Right ventricle myocardium inferior (tissue), 1 donor: ENCODE results near the gene TMEM108. TPM values are rescaled to one million over a fixed set of nuclear protein-coding genes. Genes with fewer than 3 reads are reported as not detected.
A peak's percentile ranks its signal among the peaks of the same experiment; 100 is the strongest.

Source experiments
- ATAC-seq: fragments of 200-7000 bp; cut with Tn5 transposase; one replicate; pipeline ENCODE4 v1.9.1; 2020; ENCODE audit warnings: mild to moderate bottlenecking, moderate library complexity
- DNase-seq: peaks from one replicate; pipeline ENCODE4 v3.0.0; 2021; ENCODE audit errors: missing footprints
- intact Hi-C: fragments of 100-400 bp; cut with DNase I; formaldehyde crosslinking; loops from one replicate; pipeline ENCODE4 v1.11.0; 2022
- total RNA-seq: library from RNA; stranded (reverse); fragmentation: NEBNext Ultra II Directional; extraction: Animal tissue kit (Norgen Biotek cat#: 25700); gene quantifications from one replicate; pipeline ENCODE4 v1.2.1, GENCODE V29; 2021
- donor health status: DM: no; HTN: yes; CAD: no; lungs with severe emphysema.

The TMEM108 gene
- total RNA-seq, 1 donor from 2014 or later: 2.2 TPM

DNA sequence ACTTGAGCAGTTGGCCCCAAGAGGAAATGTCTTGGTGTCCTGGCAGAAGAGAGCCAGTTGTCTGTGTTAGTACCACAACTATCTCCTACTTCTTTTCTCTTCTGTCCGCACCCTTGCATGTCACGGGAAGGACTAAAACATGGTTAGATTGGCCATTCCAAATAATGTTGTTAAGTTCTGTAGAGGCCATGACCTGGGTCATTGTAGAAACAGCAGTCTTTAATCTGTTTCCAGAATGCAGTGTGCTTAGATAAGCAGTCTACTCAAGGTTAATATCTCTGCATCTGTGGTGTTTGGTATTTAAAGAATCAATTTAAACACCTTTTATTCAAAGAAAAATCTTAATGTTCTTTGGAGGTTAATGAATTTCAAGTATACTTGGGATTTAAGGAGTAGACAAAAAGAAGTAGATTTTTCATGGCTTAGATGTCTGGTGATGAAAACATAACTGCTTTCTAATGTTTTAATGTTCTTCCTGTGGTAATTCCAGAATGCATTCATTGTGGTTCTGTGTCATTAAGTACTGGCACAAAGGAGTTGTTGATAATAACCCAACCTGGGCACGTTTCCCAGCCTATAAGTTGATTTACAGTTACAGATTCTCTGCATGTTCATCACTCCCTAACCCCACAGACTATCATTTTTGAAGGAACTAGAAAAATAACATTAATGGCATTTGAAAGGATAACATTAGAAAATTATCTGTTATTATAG lies 58.9 kb downstream of the TMEM108 start:
- no peak for ATAC-seq
- DNase-seq: no peak
- intact Hi-C loops: no loop called here

DNA sequence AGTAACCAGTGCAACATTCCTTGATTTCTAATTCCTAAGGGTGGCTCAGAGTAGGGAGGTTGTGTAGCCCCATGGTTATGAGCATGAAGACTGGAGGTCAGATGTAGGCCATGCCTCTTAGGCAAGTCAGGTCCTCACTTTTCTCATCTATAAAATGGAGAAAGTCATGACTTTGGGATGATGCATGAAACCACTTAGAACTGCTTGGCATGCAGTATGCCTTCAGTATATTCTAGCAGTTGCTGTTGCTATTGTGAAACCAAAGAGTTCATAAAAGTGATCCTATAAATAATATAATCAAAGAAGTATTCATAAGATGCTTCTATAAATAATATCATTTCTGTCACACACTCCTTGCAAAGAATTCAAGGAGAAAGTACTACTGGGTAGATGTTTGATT lies 65.5 kb downstream of the TMEM108 start:
- no peak for ATAC-seq
- DNase-seq: no peak
- intact Hi-C loops: no loop called here

DNA sequence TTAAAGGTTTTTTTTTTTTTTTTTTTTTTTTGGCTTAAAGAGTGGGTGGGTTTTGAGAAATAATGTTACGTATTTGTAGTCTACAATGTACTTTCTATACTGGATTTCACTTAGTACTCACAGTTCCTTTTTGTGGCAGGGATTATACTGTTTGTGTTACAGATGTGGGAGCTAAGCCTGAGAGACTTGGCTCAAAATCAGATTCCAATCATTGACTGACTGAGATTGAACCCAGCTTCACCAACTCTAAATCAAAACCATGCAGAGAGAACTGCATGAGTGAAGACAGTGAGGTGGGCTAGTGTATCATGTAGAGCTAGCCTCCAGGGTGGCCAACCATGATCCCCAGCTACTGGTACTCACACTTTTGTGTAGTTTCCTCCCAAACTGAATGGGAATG lies 68.0 kb downstream of the TMEM108 start:
- DNase-seq: no peak
- intact Hi-C loops: no loop called here
- ATAC-seq: peak; percentile 72

DNA sequence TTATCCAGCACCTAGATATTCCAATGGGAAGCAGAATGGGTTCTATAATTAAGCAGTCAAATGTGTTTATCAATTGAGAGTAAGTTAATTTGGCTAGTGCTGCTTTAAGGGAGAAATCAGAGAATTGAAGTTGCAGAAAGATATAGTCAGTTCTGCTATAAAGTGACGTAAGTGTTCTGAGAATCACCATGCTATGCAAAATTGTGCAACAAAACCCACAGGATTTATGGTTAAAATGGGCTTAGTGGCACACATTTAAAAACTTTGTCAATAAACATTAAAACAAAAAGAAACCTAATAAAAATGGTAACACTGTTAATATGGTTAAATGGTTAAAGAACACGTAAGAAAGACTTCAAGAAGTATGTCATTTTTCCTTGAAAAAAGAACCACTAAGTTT lies 74.5 kb downstream of the TMEM108 start:
- no peak for ATAC-seq
- no peak for DNase-seq
- intact Hi-C loops: no loop called here

DNA sequence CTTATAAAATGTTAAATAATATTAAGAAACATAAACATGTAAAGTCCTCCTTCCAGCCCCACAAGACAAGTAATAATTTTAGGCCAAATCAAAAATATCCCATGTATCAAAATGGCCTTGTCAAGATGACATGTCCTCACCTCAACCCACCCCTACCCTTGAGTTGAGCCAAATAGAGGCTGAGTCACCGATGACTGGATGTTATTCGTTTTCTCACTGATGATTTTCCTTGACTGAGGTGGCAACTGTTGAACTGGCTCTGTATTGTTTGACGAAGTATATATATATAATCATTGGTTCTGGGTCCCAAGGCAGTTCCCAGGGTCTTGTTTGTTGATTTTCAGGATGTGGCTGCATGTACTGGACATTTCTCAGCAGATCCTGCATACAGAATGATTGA lies 75.3 kb downstream of the TMEM108 start:
- no peak for DNase-seq
- ATAC-seq: no peak
- intact Hi-C loops: no loop called here

DNA sequence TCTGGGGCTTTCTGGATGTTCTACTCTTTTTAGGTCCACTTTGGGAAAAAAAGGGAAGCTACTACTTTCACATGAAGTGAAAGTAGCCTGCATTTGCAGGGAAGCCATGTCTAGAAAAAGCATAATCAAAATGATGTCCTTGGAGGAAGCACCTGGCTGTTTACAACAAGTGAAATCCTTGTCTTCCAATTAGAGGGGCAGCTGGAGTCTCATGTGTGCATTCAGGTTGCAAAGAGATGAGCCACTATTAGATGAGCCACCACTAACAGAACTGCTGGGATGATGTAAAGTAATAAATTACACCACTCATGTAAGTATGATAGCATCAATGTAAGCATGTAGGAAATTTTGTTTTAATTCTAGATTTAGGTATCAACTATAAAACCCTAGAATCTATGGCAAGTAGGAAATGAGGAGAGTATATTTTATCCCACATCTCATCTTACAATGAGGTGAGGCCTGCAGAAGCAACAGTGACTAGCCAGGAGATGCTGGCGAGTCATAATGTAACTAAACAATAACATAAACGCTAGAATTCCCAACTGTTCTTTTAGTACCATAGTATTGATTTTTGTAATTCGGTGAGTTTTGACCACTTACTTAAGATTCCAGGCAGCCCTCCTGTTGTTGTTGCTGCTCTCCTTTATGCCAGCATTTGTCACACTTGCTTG lies 75.9 kb downstream of the TMEM108 start:
- intact Hi-C loops: no loop called here
- DNase-seq: no peak
- ATAC-seq: no peak

DNA sequence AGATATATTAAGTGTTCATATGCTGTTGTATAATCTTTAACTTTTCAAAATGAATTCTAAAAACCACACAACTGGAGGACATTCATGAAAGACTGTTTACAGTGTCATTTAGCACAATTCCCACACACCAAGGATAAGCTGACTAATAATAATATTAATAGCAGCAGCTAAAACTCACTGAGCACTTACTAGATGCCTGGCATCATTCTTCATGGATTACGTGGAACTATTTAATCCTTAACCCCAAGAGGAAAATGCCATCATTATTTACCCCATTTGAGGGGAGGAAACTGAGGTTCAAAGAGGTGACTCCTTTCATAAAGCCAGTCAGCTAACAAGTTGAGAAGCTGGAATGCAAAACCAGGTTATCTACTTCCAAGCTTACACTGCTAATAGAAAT lies 77.0 kb downstream of the TMEM108 start:
- ATAC-seq: no peak
- intact Hi-C loops: no loop called here
- DNase-seq: no peak

DNA sequence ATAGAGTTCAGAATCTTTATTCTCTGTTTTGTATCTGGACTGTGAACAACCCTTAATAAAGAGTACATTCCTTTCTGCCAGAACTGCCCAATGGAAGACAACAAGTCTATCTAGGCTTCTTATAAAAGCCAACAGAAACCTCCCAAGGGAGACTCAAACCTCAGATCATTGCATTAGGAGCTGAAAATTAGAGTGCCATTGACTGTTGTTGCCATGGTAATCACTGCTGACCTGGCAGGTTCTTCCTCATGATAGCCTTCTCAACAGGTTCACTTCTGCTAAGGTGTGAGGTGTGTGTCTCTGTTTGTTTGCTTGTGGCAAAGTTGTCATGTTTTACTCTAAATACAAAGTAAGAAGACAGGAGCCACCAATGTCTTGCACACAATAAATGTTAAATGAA lies 79.2 kb downstream of the TMEM108 start:
- DNase-seq (no peak), ATAC-seq (no peak)
- intact Hi-C loops: no loop called here

DNA sequence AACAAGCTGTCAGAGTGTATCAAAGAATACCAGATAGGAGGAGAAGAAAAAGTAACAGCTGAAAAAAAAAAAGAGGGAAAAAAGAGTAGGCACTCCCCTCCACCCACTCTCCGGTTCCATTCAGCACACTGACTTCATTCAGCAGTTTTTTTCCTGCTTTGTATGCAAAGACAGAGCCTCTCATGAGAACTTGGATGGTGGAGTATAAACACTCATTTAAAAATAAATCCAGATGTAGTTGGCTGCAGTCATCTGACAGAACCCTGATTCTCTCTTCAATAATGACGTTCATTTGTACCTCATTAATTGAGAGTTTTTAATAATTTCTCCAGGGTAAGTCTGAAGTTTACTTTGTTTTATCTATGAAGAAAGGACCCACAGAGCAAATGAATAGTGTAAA lies 81.0 kb downstream of the TMEM108 start:
- DNase-seq (no peak), ATAC-seq (no peak)
- intact Hi-C loops: no loop called here

DNA sequence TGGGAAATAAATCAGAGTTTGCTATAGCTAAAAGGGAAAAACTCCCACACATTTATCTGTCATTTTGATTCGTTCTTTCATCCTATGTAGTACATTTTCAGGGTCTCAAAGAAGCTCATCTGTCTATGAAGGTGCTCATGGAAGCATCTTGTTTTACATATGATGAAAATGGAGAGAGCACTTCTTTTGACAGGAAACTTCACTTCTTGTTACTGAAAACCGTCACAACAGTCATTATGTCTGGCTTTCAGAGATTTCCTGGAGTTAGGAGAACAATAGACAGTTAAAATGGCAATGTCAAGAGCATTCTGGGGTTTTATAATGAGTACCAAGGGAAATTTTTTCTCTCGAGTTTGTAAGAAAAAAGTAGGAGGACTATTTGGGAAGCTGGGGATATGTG lies 83.3 kb downstream of the TMEM108 start:
- ATAC-seq (no peak), DNase-seq (no peak)
- intact Hi-C loops: no loop called here

DNA sequence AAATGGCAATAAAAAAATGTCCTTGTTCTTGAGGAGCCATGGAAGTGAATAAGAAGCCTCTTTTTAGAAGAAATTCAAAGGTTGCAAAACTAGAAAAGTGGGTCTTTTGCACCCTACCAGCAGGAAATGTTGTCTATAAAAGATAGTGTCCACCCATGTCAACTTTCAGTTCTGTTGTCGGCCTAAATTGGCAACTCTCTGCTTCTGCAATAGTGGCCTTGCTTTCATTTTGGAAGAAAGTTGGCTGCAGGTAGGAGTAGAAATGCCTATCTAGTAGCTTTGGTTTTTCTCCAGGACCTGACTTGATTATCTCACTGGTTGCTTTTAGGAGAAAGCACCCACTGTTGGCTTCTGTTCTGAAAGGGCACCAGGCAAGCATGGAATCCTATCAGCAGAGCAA lies 85.4 kb downstream of the TMEM108 start:
- no peak for ATAC-seq
- intact Hi-C loops: no loop called here
- DNase-seq: no peak

DNA sequence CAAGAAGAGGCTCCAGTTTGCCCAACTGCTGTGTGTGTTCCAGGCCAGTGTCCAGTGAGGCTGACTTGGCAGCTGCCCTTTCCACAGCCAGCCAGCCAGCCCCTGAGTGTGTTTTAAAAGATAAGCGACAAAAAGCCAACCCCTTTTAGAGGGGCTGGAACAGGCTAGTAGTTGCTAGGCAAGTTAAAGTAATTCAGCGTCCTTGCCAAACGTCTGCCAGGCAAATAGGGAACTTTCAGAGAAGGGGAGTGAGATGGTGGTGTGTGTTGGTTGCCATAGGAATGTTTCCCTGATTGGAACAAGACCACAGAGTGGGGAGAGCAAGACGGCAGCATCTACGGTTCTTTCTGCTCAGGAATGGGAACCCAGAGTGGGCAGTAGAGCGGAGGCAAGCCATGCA lies 86.3 kb downstream of the TMEM108 start:
- intact Hi-C loops: no loop called here
- ATAC-seq: peak; percentile 85
- peak; percentile 68 for DNase-seq

DNA sequence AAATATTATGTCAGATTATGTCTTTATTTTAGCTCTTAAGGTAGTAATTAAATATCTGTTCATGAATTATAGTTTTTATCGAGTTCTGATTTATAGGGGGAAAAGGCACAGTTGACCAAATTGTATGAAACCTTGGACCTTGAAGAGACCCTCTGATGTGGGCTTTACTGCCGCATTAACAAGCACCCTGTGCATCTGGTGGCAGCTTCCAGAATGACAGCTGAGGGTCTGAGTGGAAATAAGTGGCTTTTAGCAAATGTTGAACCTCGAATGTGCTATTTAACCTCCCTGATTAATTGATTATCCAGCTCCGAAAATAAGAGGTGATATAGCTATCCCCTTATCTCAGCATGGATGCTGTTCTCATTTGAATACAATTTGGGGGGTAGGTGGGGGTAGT lies 87.0 kb downstream of the TMEM108 start:
- DNase-seq (no peak), ATAC-seq (no peak)
- intact Hi-C loops: no loop called here

DNA sequence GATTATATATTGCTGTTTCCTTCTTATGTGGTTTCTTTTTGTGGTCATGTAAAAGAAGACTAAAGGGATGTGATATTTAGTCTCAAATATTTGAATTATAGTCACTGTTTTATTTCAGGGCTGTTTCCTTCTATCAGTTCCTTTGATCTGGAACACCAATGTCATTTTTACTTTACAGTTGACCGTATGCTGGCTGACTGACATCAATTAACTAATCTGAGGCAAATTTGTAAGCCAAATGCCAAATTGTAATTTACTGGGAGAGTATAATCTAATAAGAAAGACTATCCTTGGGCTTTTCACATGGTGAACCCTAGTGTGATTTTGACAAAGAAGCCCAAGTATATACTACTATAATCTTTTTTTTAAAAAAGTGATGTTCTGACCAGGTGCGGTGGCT lies 87.6 kb downstream of the TMEM108 start:
- no peak for DNase-seq
- intact Hi-C loops: no loop called here
- ATAC-seq: no peak

DNA sequence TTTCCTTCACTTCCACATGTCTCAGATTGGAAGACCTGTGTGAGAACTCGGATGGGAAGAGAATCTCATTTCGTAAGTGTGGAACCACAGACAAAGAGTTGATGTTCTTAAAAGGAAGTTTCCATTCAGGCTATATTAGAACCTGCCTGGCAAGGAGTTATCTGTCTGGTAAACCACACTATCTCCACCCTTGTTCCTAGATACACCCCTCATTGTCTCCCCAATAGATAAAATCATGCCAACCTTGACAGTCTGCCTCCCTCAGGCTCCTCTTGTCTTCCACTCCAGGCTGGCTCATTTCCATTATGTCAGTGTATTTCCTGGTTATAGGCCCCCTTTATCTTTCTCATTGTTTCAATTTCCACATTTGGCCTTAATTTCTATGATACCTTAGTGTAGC lies 89.2 kb downstream of the TMEM108 start:
- no peak for ATAC-seq
- DNase-seq: no peak
- intact Hi-C loops: no loop called here

DNA sequence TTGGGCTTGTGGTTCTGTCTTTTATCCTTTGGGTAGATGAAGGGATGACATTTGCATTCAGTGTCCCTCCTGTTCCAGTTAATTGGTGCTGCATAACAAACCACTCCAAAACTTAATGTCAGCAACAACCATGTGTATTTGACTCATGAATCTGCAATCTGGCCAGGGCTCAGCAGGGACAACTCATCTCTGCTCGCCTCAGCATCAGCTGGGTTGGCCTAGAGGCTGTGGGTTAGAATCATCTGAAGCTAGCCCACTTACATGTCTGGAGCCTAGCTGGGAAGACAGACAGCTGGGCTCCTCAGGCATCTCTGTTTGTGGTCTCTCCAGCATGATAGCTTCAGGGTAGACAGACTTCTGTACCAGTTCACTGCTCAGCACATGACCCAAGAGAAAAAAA lies 92.0 kb downstream of the TMEM108 start:
- ATAC-seq (no peak), DNase-seq (no peak)
- intact Hi-C loops: no loop called here

DNA sequence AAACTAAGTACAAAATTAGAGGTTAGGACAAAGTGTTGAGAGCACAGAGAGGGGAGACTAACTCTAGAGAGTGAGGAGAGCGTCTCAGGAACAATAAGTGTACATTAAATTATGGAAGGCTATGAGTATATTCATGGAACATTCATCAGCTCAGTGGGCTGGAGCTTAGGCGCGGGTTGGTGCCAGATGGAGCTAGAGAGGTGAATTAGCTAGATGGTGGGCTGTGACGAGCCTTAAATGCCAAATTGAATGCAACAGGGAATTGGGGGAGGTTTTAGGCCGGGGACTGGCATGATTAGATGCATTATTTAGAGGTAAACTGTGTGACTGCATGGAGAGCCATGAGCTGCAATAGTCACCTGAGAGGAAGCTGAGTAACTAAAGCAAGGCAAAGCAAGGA lies 97.1 kb downstream of the TMEM108 start:
- DNase-seq: no peak
- intact Hi-C loops: no loop called here
- no peak for ATAC-seq

DNA sequence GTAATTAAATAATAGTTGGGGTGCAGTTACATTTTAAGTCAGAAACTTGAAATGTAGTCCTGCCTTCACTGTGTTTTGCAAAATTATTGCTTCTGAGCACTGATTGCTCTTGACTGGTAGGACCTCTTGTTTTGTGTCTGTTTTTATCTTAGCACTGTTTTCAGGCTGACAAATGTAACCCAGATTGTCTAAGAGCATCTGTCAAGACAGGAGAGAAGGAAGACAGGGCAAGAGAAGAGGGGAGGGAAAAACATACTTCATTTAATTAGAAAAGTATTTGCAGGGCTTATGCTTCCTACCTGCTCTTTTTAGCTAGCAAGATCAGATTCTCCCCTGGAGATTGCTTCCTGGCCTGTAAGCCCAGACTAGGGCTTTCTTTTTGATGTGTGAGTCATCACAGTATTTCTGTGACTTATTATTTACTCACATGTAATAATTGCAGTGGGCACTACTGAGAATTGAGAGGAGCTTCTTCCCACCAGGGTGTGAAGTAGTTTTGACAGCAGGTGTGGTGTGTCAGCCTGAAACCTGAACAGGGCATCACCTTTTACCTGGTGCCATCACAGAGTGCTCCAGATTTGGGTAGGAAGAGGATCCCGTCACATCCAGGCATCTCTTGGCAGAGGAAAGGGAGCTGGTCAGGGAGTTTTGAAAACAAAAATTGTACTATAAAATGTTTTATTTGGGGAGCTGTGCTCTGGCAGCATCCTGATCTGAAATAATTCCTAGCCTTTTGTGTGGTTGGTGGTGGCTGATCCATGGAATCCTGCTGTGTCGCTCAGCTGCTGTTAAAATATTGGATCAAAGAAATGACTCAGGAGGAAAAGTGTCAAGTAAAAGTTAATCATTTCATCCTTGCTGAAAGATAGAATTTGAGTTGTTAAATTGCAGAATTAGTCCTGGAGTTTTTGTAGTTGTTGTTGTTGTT lies 98.2 kb downstream of the TMEM108 start:
- DNase-seq (no peak), ATAC-seq (no peak)
- intact Hi-C loops: no loop called here

DNA sequence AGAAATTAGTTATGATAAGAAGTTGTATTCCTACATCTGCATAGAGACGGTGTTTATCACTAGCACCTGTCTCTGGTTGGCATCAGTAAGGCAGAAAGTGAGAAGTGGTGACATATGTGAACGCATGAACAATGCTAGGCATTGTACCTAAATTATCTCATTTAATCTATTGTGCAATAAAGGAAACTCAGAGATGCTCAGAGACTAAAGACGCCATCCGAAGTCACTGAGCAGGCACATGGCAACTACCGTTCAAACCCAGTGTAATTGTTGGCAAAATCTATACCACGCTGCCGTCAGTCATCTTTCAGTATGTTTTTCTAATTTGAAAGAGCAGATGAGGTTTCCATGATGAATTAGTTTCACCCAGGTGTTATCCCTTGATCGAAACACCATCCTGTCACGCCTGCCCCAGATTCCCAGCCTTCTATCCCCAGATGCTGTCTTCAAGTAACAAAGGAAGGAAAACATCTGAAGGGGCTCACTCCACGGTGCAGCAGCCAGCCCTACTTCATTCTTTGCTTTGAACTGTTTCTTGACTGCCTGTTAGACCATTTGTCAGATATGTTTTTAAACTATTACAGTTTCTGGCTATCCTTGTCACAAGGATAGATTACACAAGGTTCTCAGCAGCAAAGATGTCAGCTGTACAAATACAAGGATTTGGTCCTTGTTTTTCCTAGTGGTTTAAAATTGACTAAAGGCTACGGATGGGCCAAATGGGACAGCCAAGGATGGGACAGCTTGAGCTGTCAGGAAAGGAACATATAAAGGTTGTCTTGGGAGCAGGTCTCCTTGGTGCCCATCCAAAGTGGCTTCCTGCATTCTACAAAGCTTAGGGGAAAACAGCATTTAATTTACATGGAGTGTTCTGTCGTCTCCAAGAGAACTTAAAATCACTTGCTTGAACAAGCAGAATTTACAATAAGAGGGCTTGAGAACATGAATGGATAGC lies 99.1 kb downstream of the TMEM108 start:
- intact Hi-C loops: no loop called here
- no peak for DNase-seq
- ATAC-seq: peak; percentile 23
